Body of pancreas (tissue), 4 donors: Measurements from ENCODE around the gene FAM76B. TPM values are rescaled to one million over a fixed set of nuclear protein-coding genes. Genes with fewer than 3 reads are reported as not detected.
A peak's percentile ranks its signal among the peaks of the same experiment; 100 is the strongest.

Experiments
- ATAC-seq: fragments of 150-250 bp; one replicate; pipeline ENCODE4 v1.9.1; 2016
- DNase-seq, 4 donors: peaks; one replicate each; pipeline ENCODE4 v3.0.0-alpha.2; 2019
- H3K27ac ChIP-seq, 4 donors: fragments of 200-600 bp; sonication (generic); 1 replicate in 3 of 4; 2 replicates in 1 of 4; pipeline versions ENCODE4 v1.5.1 to v1.6.1; 2016 to 2019; ENCODE audit warnings: mild to moderate bottlenecking in 1 of 4, mixed read lengths in 1 of 4, moderate library complexity in 1 of 4
- H3K27me3 ChIP-seq, 2 donors: fragments of 200-600 bp; sonication (generic); one replicate each; pipeline ENCODE4 v1.6.0; 2016; ENCODE audit warnings: mild to moderate bottlenecking in 1 of 2
- H3K36me3 ChIP-seq, 2 donors: fragments of 200-600 bp; sonication (generic); replicated peaks in 1 of 2; 2 replicates each; pipeline ENCODE4 v1.5.1; 2016; ENCODE audit warnings: low read depth in 2 of 2; ENCODE audit not compliant: insufficient read depth in 1 of 2
- H3K4me1 ChIP-seq: fragments of 200-600 bp; sonication (generic); one replicate; pipeline ENCODE4 v1.6.0; 2016
- H3K4me3 ChIP-seq, 2 donors: fragments of 200-600 bp; sonication (generic); 1 replicate in 1 of 2; 2 replicates in 1 of 2; pipeline ENCODE4 v1.5.1; 2016 to 2019
- H3K9me3 ChIP-seq, 3 donors: fragments of 200-600 bp; sonication (generic); 1 replicate in 2 of 3; 2 replicates in 1 of 3; pipeline ENCODE4 v1.5.1; 2016
- CTCF ChIP-seq, 7 experiments: fragments of 450-650 bp in 4 of 7; fragments of 200-600 bp in 3 of 7; sonication (generic) in 3 of 7; IDR thresholded peaks; one replicate each; pipeline ENCODE4 v1.5.1; 2016 to 2019; ENCODE audit warnings: antibody characterized with exemption in 7 of 7
- POLR2A ChIP-seq, 3 donors: fragments of 450-650 bp; IDR thresholded peaks; one replicate each; pipeline ENCODE4 v1.6.1; 2016; ENCODE audit warnings: antibody characterized with exemption in 3 of 3, mild to moderate bottlenecking in 2 of 3
- WGBS, 2 donors: methylation state at CpG; one replicate each; pipeline ENCODE4 v1.1.5; 2017; 5-methylcytosine and 5-hydroxymethylcytosine counted together
- intact Hi-C: fragments of 100-400 bp; cut with DNase I; formaldehyde crosslinking; loops from one replicate; pipeline ENCODE4 v1.15.1; 2023
- total RNA-seq, 2 donors: library from RNA; depleted of rRNA; stranded (reverse); fragments of >200 nt; gene quantifications; one replicate each; pipeline ENCODE4 v1.1.0, GENCODE V29; 2016

Gene FAM76B
- total RNA-seq, 2 donors from 2014 or later: 23.9 to 29.7 TPM

DNA sequence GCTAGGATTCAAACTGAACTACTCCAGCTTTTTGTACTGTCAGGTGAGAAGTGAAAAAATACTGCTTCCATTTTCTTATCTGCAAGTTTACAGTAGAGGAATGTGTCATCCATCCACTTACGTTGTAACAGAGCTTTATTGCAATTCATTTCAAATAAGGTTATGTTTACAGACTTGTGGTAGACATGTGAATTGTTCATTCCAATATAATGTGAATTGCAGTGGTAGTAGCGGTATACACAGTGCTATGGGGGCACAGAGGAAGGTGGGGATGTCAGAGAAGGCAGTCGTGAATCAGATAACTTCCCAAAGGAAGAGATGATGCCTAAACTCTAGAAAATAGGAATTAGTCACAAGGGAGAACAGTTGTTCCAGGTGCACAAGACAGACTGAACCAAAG lies 43.2 kb upstream of the FAM76B start:
- H3K9me3 ChIP-seq: no peaks in the 10 kb centered on the region
- ATAC-seq (no peak), DNase-seq (no peak)
- no peak overlapping the region for H3K27ac ChIP-seq
- WGBS, 2 donors: 73 to 75% methylated on average over 3 of the region's 3 CpGs
- no peak for TF ChIP-seq CTCF (IDR thresholded peaks at IDR 0.05)
- TF ChIP-seq POLR2A (IDR thresholded peaks at IDR 0.05): no peak
- peaks cover 0 to 17% of the 10 kb centered on the region in 2 donors for H3K36me3 ChIP-seq
- intact Hi-C loops: no loop called here
- H3K4me3 ChIP-seq: no peak overlapping the region
- no peaks in the 10 kb centered on the region for H3K4me1 ChIP-seq
- H3K27me3 ChIP-seq: no peaks in the 10 kb centered on the region

DNA sequence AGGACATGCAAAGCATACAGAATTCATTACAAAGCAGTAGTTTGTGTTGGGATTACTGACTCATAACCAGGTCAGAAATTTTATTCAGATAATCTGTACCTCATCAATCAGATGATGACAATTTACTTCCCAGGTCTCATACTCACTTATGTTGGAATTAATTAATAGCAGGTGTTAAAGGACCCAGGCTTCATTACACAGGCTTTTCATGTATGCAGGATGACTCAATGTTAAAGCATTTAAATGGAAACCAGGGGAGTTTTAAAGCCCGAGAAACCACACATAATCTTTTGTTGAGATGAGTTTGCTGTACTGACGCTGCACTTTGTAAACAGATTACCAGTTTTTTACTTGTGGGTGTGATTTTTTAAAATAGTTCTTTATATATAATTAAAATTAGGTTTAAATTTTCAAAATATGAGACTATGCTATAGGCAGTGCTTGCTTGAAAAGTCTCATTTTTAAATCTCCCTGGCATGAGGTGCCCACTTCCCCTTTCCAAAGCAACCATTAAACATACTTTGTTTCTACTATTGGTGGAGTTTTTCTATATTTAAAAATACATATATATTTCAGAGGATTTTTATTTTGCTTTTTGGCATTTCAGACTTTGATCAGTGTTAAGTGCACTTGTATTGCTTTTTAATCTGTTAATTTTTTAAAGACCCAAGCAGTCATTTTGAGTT lies 41.8 kb upstream of the FAM76B start:
- no peaks in the 10 kb centered on the region for H3K9me3 ChIP-seq
- no peak for TF ChIP-seq CTCF (IDR thresholded peaks at IDR 0.05)
- no peak for TF ChIP-seq POLR2A (IDR thresholded peaks at IDR 0.05)
- peak; percentile 60 for ATAC-seq
- peaks cover 0 to 17% of the 10 kb centered on the region in 2 donors for H3K36me3 ChIP-seq
- H3K4me3 ChIP-seq: no peak overlapping the region
- DNase-seq: peak in 1 of 4 donors; percentile 3
- no peaks in the 10 kb centered on the region for H3K4me1 ChIP-seq
- peak overlapping the region in 2 of 4 donors; percentile 11 to 61 for H3K27ac ChIP-seq
- WGBS, 2 donors: 54 to 58% methylated on average over 2 of the region's 2 CpGs
- no peaks in the 10 kb centered on the region for H3K27me3 ChIP-seq
- intact Hi-C loops: no loop called here

DNA sequence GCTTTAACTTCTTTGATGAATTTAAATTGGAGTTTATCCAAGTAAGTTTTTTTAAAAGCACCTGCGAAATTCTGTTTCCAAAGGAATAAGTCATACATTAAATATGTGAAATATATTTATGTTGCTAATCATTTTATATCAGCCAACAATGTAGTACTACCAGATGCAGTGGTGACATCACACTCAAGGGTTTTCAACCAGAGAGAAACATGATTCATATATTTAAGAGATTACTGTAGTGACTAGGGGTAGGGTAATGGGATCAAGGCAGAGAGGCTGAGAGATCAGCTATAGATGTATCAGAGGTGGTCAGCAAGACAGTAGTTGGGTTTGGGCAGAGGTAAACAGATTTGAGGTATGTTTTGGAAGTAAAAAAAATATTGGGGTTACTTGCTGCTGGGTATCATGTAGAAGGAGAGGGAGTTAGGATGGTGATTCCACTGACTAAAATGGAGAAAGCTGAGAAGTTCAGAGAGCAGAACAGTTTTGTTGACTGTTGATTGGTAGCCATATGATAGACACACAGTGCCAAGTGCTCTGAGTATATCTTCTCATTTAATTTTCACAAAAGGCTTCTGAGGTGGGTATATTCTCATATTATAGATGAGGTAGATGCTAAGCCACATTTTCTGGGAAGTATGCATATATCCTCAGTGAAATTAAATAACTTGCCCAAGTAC lies 40.1 kb upstream of the FAM76B start:
- DNase-seq: no peak
- Histone ChIP-seq H3K4me1 (no peaks in the 10 kb centered on the region), H3K4me3 (no peak overlapping the region), H3K27ac (no peak overlapping the region), H3K27me3 (no peaks in the 10 kb centered on the region), H3K9me3 (no peaks in the 10 kb centered on the region), H3K36me3 (peaks cover 0 to 13% of the 10 kb centered on the region in 2 donors)
- intact Hi-C loops: no loop called here
- WGBS, 2 donors: 90% methylated on average over 1 of the region's 1 CpG
- TF ChIP-seq CTCF (IDR thresholded peaks at IDR 0.05) (no peak), POLR2A (IDR thresholded peaks at IDR 0.05) (no peak)
- no peak for ATAC-seq

GRCh38 chr11:95827696-95828095 lies 38.1 kb upstream of the FAM76B start:
- H3K36me3 ChIP-seq: peaks cover 0 to 10% of the 10 kb centered on the region in 2 donors
- H3K4me3 ChIP-seq: no peak overlapping the region
- TF ChIP-seq CTCF (IDR thresholded peaks at IDR 0.05) (no peak), POLR2A (IDR thresholded peaks at IDR 0.05) (no peak)
- intact Hi-C loops: no loop called here
- WGBS, 2 donors: 88 to 95% methylated on average over 4 of the region's 4 CpGs
- no peaks in the 10 kb centered on the region for H3K27me3 ChIP-seq
- no peak for DNase-seq
- H3K4me1 ChIP-seq: no peaks in the 10 kb centered on the region
- ATAC-seq: no peak
- H3K9me3 ChIP-seq: no peaks in the 10 kb centered on the region
- H3K27ac ChIP-seq: no peak overlapping the region
